ENCODE results near the gene CSNK1A1L. TPM values are rescaled to one million over a fixed set of nuclear protein-coding genes. Genes with fewer than 3 reads are reported as not detected.

Gene CSNK1A1L
- total RNA-seq, 1 donor from 2014 or later = not detected

DNA sequence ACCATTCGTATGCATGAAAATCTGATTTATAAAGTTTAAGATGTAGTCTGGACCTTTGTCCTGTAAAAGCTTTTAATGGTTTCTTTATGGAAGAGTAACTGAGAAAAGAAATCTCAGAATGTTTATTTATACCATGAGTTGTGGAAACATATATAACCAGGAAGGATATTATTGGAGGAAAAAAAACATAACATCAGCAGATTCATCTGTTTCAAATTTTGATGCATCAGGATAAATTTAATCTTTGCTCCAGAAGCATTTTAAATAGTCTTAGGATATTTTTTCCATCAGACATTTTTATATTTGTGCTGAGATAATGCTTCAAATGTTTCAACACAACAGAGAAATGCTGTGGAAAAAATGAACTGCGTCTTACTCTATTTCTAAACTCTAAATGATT is 31.2 kb upstream of the CSNK1A1L start:
- Histone ChIP-seq H3K36me3 (no peaks in the 10 kb centered on the region), H3K4me1 (peaks cover 7% of the 10 kb centered on the region), H3K4me3 (no peak overlapping the region), H3K27me3 (no peaks in the 10 kb centered on the region), H3K9me3 (no peaks in the 10 kb centered on the region), H3K27ac (no peak overlapping the region)
- no peak for DNase-seq (ENCODE audit: extremely low spot score in 2 of 2)
- TF ChIP-seq, protein P1, sequence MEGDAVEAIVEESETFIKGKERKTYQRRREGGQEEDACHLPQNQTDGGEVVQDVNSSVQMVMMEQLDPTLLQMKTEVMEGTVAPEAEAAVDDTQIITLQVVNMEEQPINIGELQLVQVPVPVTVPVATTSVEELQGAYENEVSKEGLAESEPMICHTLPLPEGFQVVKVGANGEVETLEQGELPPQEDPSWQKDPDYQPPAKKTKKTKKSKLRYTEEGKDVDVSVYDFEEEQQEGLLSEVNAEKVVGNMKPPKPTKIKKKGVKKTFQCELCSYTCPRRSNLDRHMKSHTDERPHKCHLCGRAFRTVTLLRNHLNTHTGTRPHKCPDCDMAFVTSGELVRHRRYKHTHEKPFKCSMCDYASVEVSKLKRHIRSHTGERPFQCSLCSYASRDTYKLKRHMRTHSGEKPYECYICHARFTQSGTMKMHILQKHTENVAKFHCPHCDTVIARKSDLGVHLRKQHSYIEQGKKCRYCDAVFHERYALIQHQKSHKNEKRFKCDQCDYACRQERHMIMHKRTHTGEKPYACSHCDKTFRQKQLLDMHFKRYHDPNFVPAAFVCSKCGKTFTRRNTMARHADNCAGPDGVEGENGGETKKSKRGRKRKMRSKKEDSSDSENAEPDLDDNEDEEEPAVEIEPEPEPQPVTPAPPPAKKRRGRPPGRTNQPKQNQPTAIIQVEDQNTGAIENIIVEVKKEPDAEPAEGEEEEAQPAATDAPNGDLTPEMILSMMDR (IDR thresholded peaks at IDR 0.05) = no peak
- TF ChIP-seq POLR2AphosphoS5 (IDR thresholded peaks at IDR 0.05; ENCODE audit: insufficient read depth in 1 of 2, low read depth in 1 of 2) = no peak
- TF ChIP-seq POLR2A (IDR thresholded peaks at IDR 0.05) = no peak
- intact Hi-C loops (cut with DNase I) = no loop called here

DNA sequence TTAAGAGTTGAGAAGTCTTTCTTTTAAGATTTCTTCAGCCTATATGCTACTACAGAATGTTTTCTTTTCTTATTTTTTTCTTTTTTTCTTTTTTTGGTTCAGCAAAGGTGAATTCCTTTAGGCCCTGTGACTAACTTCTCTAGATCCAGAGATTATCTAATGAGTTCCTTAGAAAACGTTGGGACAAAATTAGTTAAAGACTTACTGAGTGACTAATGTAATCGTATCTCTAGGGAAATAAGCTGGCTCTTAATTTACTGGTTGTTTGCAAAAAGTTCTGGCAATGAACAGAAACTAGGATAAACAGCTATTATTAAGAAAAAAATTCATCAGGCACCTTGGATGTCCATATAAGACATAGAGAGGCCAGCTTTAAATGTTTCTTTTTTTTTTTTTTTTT is 30.7 kb upstream of the CSNK1A1L start:
- H3K36me3 ChIP-seq = no peaks in the 10 kb centered on the region
- peaks cover 7% of the 10 kb centered on the region for H3K4me1 ChIP-seq
- TF ChIP-seq, protein P1 (IDR thresholded peaks at IDR 0.05) = no peak
- TF ChIP-seq POLR2A (IDR thresholded peaks at IDR 0.05) (no peak), POLR2AphosphoS5 (IDR thresholded peaks at IDR 0.05; ENCODE audit: insufficient read depth in 1 of 2, low read depth in 1 of 2) (no peak)
- no peak overlapping the region for H3K4me3 ChIP-seq
- no peaks in the 10 kb centered on the region for H3K9me3 ChIP-seq
- no peak overlapping the region for H3K27ac ChIP-seq
- no peaks in the 10 kb centered on the region for H3K27me3 ChIP-seq
- intact Hi-C loops (cut with DNase I) = no loop called here
- DNase-seq (ENCODE audit: extremely low spot score in 2 of 2) = no peak

DNA sequence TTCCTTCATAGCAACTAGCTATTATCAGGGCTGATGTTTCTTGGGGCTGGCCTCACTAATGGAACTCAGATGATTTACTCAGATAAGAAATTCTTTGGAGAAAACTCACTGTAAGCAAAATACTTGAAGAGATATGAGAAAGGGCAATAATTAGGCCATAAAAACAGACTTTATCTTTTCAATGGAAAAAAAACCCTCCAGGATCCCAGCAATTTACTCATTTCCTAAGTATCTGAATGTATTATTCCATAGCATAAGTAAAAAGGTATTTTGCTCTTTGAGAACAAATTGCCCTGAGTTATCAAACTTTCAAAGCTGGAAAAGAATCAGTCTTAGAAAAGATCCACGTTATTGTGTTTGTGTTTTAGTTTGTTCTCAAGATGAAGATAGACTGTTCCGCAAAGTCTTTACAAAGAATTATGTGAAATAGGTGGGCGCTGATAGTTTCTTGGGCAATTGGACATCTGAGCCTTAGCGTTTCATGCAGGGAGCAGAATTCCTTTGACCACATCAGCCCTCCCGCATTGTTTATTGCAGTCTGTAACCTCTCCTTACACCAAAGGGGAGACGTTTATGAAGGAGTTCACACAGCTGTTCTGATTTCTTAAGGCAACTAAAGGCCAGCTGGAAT is 29.1 kb upstream of the CSNK1A1L start:
- no peak for DNase-seq (ENCODE audit: extremely low spot score in 2 of 2)
- Histone ChIP-seq H3K4me1 (peaks cover 7% of the 10 kb centered on the region), H3K27me3 (no peaks in the 10 kb centered on the region), H3K9me3 (no peaks in the 10 kb centered on the region), H3K4me3 (no peak overlapping the region), H3K36me3 (no peaks in the 10 kb centered on the region), H3K27ac (no peak overlapping the region)
- TF ChIP-seq, protein P1 (IDR thresholded peaks at IDR 0.05) = no peak
- TF ChIP-seq POLR2A (IDR thresholded peaks at IDR 0.05) (no peak), POLR2AphosphoS5 (IDR thresholded peaks at IDR 0.05; ENCODE audit: insufficient read depth in 1 of 2, low read depth in 1 of 2) (no peak)
- intact Hi-C loops (cut with DNase I) = no loop called here

DNA sequence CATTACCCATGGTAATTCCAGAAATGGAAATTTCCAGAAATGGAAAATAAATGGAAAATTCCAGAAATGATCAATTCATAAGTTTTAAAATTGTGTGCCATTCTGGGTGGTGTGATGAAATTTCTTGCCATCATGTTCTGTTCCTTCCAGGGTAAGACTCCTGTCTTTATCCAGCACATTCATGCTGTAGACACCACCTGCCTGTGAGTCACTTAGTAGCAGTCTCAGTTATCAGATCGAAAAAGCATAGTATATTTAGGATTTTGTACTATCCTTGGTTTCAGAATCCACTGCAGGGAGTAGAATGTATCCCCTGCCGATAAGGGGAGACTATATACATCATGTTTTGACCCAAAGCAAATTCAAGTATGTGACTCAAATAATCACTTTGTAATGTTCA is 26.7 kb upstream of the CSNK1A1L start:
- Histone ChIP-seq H3K4me1 (peaks cover 16% of the 10 kb centered on the region), H3K4me3 (no peak overlapping the region), H3K36me3 (no peaks in the 10 kb centered on the region), H3K9me3 (no peaks in the 10 kb centered on the region), H3K27ac (no peak overlapping the region), H3K27me3 (no peaks in the 10 kb centered on the region)
- intact Hi-C loops (cut with DNase I) = no loop called here
- no peak for DNase-seq (ENCODE audit: extremely low spot score in 2 of 2)
- no peak for TF ChIP-seq POLR2AphosphoS5 (IDR thresholded peaks at IDR 0.05; ENCODE audit: insufficient read depth in 1 of 2, low read depth in 1 of 2)
- no peak for TF ChIP-seq POLR2A (IDR thresholded peaks at IDR 0.05)
- TF ChIP-seq, protein P1 (IDR thresholded peaks at IDR 0.05) = no peak

DNA sequence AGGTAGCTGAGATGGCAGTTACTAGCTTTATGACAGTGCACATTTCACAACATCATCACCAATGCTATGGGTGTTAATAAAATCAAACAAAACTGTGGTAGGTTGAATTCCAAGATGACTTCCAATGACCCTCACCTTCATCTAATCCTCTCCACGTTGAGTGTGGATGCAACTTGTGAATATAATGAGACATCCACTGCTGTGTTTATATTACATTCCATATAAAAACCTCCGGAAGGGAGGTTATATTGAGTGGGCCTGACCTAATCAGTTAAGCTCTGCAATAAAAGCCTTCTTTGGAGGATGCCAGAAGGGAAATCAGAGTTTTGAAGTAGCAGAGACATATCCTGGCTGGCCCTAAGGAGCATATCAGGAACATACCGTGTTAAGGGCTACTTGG is 25.6 kb upstream of the CSNK1A1L start:
- Histone ChIP-seq H3K4me3 (no peak overlapping the region), H3K36me3 (no peaks in the 10 kb centered on the region), H3K27ac (no peak overlapping the region), H3K9me3 (no peaks in the 10 kb centered on the region), H3K27me3 (no peaks in the 10 kb centered on the region), H3K4me1 (peaks cover 16% of the 10 kb centered on the region)
- TF ChIP-seq POLR2AphosphoS5 (IDR thresholded peaks at IDR 0.05; ENCODE audit: insufficient read depth in 1 of 2, low read depth in 1 of 2) (no peak), POLR2A (IDR thresholded peaks at IDR 0.05) (no peak)
- TF ChIP-seq, protein P1 (IDR thresholded peaks at IDR 0.05) = no peak
- intact Hi-C loops (cut with DNase I) = no loop called here
- DNase-seq (ENCODE audit: extremely low spot score in 2 of 2) = no peak
